ENCODE data around the gene DMAC2L. TPM values are rescaled to one million over a fixed set of nuclear protein-coding genes. Genes with fewer than 3 reads are reported as not detected.

The DMAC2L gene
- total RNA-seq, 1 donor from 2014 or later = 22.7 TPM

DNA sequence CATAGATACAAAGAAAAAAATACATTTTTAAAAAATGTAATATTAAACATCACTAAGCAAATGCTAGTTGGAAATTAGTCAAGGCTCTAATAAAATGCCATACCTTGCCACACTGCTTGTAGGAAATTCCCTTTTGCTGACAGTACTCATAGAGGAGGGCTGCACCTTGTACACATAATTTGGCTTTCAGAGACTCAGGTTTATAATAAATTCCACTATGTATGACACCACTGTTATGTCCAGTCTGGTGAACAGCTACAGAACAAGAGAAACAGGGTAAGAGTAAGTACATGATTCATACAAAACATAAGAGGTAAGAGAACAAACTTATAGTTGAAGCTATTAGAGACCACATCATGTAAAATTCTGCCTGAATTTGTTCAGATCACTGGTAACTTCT is 10.2 kb upstream of the DMAC2L start:
- DNase-seq = no peak
- Mint-ChIP-seq H3K36me3 (ENCODE audit: unreplicated experiment) (no peaks in the 10 kb centered on the region), H3K27ac (ENCODE audit: unreplicated experiment) (no peak overlapping the region), H3K4me1 (ENCODE audit: low read depth, unreplicated experiment) (no peaks in the 10 kb centered on the region), H3K4me3 (ENCODE audit: unreplicated experiment) (no peak overlapping the region), H3K9me3 (ENCODE audit: unreplicated experiment) (no peaks in the 10 kb centered on the region), H3K27me3 (ENCODE audit: unreplicated experiment) (no peaks in the 10 kb centered on the region)
- TF ChIP-seq, protein P1, sequence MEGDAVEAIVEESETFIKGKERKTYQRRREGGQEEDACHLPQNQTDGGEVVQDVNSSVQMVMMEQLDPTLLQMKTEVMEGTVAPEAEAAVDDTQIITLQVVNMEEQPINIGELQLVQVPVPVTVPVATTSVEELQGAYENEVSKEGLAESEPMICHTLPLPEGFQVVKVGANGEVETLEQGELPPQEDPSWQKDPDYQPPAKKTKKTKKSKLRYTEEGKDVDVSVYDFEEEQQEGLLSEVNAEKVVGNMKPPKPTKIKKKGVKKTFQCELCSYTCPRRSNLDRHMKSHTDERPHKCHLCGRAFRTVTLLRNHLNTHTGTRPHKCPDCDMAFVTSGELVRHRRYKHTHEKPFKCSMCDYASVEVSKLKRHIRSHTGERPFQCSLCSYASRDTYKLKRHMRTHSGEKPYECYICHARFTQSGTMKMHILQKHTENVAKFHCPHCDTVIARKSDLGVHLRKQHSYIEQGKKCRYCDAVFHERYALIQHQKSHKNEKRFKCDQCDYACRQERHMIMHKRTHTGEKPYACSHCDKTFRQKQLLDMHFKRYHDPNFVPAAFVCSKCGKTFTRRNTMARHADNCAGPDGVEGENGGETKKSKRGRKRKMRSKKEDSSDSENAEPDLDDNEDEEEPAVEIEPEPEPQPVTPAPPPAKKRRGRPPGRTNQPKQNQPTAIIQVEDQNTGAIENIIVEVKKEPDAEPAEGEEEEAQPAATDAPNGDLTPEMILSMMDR (IDR thresholded peaks at IDR 0.05; ENCODE audit: partially characterized antibody, unreplicated experiment) = no peak

DNA sequence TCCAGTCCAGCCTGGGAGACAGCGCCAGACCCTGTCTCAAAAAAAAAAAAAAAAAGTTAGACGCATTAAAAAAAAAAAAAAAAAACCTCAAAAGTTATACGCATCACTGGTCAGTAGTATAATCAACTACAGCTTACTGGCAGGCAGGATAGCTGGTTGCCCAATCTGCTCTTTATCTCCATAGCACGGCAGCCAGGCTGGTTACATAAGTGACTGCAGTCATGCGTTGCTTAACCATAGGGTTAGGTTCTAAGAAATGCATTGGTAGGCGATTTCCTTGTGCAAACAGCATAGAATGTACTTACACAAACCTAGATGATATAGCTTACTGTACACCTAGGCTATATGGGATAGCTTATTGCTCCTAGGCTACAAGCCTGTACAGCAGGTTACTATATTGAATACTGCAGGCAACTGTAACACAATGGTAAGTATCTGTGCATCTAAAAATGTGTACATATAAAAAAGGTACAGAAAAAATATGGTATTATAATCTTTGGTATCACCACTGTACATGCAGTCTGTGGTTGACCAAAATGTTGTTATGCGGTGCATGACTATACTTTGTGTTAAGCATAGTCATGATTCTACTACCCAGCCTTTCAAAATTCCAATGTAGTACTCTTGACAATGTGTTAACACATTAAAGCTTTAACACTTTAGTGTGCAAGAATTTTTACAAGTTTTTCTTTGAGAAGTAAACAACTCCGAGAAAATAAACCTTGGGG is 8.2 kb upstream of the DMAC2L start:
- no peaks in the 10 kb centered on the region for H3K36me3 Mint-ChIP-seq (ENCODE audit: unreplicated experiment)
- no peak overlapping the region for H3K4me3 Mint-ChIP-seq (ENCODE audit: unreplicated experiment)
- no peaks in the 10 kb centered on the region for H3K9me3 Mint-ChIP-seq (ENCODE audit: unreplicated experiment)
- TF ChIP-seq, protein P1 (IDR thresholded peaks at IDR 0.05; ENCODE audit: partially characterized antibody, unreplicated experiment) = no peak
- no peak for DNase-seq
- no peak overlapping the region for H3K27ac Mint-ChIP-seq (ENCODE audit: unreplicated experiment)
- no peaks in the 10 kb centered on the region for H3K4me1 Mint-ChIP-seq (ENCODE audit: low read depth, unreplicated experiment)
- no peaks in the 10 kb centered on the region for H3K27me3 Mint-ChIP-seq (ENCODE audit: unreplicated experiment)

GRCh38 chr14:50308363-50308915 is 3.7 kb upstream of the DMAC2L start:
- DNase-seq = no peak
- H3K27ac Mint-ChIP-seq (ENCODE audit: unreplicated experiment) = no peak overlapping the region
- H3K27me3 Mint-ChIP-seq (ENCODE audit: unreplicated experiment) = no peaks in the 10 kb centered on the region
- H3K36me3 Mint-ChIP-seq (ENCODE audit: unreplicated experiment) = peaks cover under 1% of the 10 kb centered on the region
- H3K4me3 Mint-ChIP-seq (ENCODE audit: unreplicated experiment) = no peak overlapping the region
- peaks cover 2% of the 10 kb centered on the region for H3K9me3 Mint-ChIP-seq (ENCODE audit: unreplicated experiment)
- peaks cover 8% of the 10 kb centered on the region for H3K4me1 Mint-ChIP-seq (ENCODE audit: low read depth, unreplicated experiment)
- TF ChIP-seq, protein P1 (IDR thresholded peaks at IDR 0.05; ENCODE audit: partially characterized antibody, unreplicated experiment) = no peak

DNA sequence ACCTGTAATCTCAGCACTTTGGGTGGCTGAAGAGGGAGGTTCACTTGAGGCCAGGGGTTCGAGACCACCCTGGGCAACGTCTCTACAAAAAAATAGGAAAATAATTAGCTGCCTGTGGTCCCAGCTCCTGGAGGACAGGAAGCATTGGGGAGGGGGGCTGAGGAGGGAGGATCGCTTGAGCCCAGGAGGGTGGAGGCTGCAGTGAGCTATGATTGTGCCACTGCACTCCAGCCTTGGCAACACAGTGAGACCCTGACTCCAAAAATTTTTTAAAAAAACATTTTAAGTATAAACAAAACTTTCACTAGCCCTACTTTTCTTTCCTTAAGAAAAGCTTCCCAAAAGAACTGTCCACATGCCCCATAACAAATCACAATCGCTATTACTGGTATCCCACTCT is 1.7 kb upstream of the DMAC2L start:
- H3K4me1 Mint-ChIP-seq (ENCODE audit: low read depth, unreplicated experiment) = peaks cover 8% of the 10 kb centered on the region
- H3K36me3 Mint-ChIP-seq (ENCODE audit: unreplicated experiment) = peaks cover 11% of the 10 kb centered on the region
- peak overlapping the region; percentile 21 for H3K4me3 Mint-ChIP-seq (ENCODE audit: unreplicated experiment)
- H3K9me3 Mint-ChIP-seq (ENCODE audit: unreplicated experiment) = peaks cover 2% of the 10 kb centered on the region
- TF ChIP-seq, protein P1 (IDR thresholded peaks at IDR 0.05; ENCODE audit: partially characterized antibody, unreplicated experiment) = no peak
- H3K27ac Mint-ChIP-seq (ENCODE audit: unreplicated experiment) = no peak overlapping the region
- H3K27me3 Mint-ChIP-seq (ENCODE audit: unreplicated experiment) = no peaks in the 10 kb centered on the region
- no peak for DNase-seq

- Mint-ChIP-seq H3K9me3 (ENCODE audit: unreplicated experiment) (peaks cover 2% of the 10 kb centered on the region), H3K27ac (ENCODE audit: unreplicated experiment) (peak overlapping the region; percentile 67), H3K27me3 (ENCODE audit: unreplicated experiment) (no peaks in the 10 kb centered on the region), H3K36me3 (ENCODE audit: unreplicated experiment) (peaks cover 17% of the 10 kb centered on the region), H3K4me3 (ENCODE audit: unreplicated experiment) (peak overlapping the region; percentile 94), H3K4me1 (ENCODE audit: low read depth, unreplicated experiment) (peaks cover 8% of the 10 kb centered on the region)
- TF ChIP-seq, protein P1 (IDR thresholded peaks at IDR 0.05; ENCODE audit: partially characterized antibody, unreplicated experiment) = no peak
- no peak for DNase-seq
Measured at GRCh38 chr14:50311337-50311971, 670 bp upstream of the DMAC2L start.

Data from glutamatergic neuron (in vitro differentiated cells).